Measurements from ENCODE around the gene GPRC5C. TPM values are rescaled to one million over a fixed set of nuclear protein-coding genes. Genes with fewer than 3 reads are reported as not detected.

GPRC5C gene
- total and polyA plus RNA-seq, 5 donors from 2014 or later: not detected

DNA sequence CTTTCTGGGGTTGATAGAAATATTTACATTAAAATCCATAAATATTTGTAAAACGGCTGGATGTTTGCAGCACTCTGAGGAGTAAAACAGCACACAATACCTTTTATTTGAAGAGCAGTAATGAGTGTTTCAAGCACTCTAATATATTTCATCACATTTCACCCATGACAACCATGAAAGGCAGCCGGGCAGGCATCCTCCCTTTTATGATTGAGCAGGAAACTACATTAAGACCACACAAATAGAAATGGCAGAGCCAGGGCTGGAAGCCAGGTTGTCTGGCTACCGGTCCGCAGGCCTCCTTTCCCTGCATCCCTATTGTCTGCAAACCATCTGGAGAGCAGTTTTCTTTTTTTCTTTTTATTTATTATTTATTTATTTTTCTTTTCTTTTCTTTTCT is 23.1 kb upstream of the GPRC5C start:
- Mint-ChIP-seq H3K36me3 (no peaks in the 10 kb centered on the region), H3K4me3 (no peak overlapping the region), H3K27me3 (peaks cover 18% of the 10 kb centered on the region), H3K4me1 (no peaks in the 10 kb centered on the region), H3K9me3 (no peaks in the 10 kb centered on the region), H3K27ac (no peak overlapping the region)
- Histone ChIP-seq H3K9me3 (ENCODE audit: control insufficient read depth in 2 of 2, low read length in 2 of 2) (no peaks in the 10 kb centered on the region), H3K36me3 (ENCODE audit: control insufficient read depth, insufficient read depth, low read length) (no peaks in the 10 kb centered on the region), H3K4me3 (ENCODE audit: low read depth, low read length) (no peak overlapping the region), H3K27ac (ENCODE audit: insufficient read depth, low read length, poor library complexity, severe bottlenecking) (no peak overlapping the region), H3K4me1 (ENCODE audit: control insufficient read depth, insufficient read depth, low read length, poor library complexity, severe bottlenecking) (no peaks in the 10 kb centered on the region), H3K27me3 (ENCODE audit: control insufficient read depth, insufficient read depth, low read length) (no peaks in the 10 kb centered on the region)
- no peak for ATAC-seq (ENCODE audit: low read depth in 2 of 2)
- DNase-seq: no peak

DNA sequence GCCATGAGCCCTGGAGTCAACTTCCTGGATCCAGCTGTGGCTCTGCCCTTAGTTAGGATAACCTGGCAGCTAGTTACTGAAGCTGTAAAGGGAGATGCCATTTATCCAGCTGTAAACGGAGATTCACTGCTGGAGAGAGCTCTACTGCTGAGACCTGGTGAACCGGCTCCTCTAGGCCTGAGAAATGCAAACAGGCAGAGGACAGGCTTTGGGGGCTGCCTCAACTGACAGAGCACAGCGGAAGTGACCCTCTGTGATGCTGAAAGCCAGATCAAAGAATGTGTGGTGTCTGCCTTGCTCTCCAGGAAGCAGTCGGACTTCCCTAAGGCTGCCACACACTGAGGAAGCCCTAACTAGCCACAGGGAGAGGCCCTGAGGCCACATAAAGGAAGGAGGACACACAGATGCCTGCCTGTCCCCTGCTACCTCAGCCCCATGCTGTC is 21.9 kb upstream of the GPRC5C start:
- Mint-ChIP-seq H3K27me3 (peaks cover 18% of the 10 kb centered on the region), H3K27ac (no peak overlapping the region), H3K4me1 (no peaks in the 10 kb centered on the region), H3K4me3 (no peak overlapping the region), H3K36me3 (no peaks in the 10 kb centered on the region), H3K9me3 (no peaks in the 10 kb centered on the region)
- Histone ChIP-seq H3K9me3 (ENCODE audit: control insufficient read depth in 2 of 2, low read length in 2 of 2) (no peaks in the 10 kb centered on the region), H3K27me3 (ENCODE audit: control insufficient read depth, insufficient read depth, low read length) (no peaks in the 10 kb centered on the region), H3K27ac (ENCODE audit: insufficient read depth, low read length, poor library complexity, severe bottlenecking) (no peak overlapping the region), H3K4me1 (ENCODE audit: control insufficient read depth, insufficient read depth, low read length, poor library complexity, severe bottlenecking) (no peaks in the 10 kb centered on the region), H3K4me3 (ENCODE audit: low read depth, low read length) (no peak overlapping the region), H3K36me3 (ENCODE audit: control insufficient read depth, insufficient read depth, low read length) (no peaks in the 10 kb centered on the region)
- no peak for ATAC-seq (ENCODE audit: low read depth in 2 of 2)
- no peak for DNase-seq

DNA sequence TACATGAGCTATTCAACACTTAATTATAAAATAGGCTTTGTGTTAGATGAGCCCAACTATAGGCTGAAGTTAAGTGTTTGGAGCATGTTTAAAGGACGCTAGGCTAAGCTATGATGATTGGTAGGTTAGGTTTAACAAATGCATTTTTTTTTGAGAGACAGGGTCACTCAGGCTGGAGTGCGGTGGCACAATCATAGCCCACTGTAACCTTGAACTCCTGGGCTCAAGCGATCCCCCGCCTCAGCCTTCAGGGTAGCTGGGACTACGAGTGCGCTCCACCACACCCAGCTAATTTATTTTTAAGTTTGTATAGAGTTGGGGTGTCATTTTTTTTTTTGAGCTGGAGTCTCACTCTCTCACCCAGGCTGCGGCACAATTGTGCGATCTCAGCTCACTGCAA is 19.3 kb upstream of the GPRC5C start:
- DNase-seq (no peak), ATAC-seq (ENCODE audit: low read depth in 2 of 2) (no peak)
- H3K27me3 ChIP-seq (ENCODE audit: control insufficient read depth, insufficient read depth, low read length): no peaks in the 10 kb centered on the region

DNA sequence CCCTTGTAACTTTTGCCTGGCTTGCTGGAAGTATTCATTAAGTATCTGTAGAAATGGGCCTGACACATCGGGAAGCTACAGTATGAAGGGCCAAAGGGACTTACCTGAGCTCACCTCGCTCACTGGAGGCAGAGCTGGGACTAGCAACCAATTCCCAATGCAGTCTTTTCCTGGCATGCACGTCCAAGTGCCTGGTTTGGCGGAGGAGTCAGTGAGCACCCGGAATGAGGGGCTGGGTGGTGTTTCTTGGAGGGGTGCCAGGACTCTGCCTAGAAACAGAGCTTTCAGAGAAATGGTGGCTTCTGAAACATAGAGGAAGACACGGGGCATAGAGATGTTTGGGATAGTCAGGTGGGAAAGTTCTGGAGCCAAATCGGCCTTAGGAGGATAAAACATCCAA is 18.4 kb upstream of the GPRC5C start:
- no peaks in the 10 kb centered on the region for H3K4me1 Mint-ChIP-seq
- ATAC-seq (ENCODE audit: low read depth in 2 of 2): no peak
- H3K36me3 ChIP-seq (ENCODE audit: control insufficient read depth, insufficient read depth, low read length): no peaks in the 10 kb centered on the region
- no peaks in the 10 kb centered on the region for H3K36me3 Mint-ChIP-seq
- peaks cover 4% of the 10 kb centered on the region for H3K27me3 Mint-ChIP-seq
- H3K4me1 ChIP-seq (ENCODE audit: control insufficient read depth, insufficient read depth, low read length, poor library complexity, severe bottlenecking): no peaks in the 10 kb centered on the region
- no peak overlapping the region for H3K4me3 Mint-ChIP-seq
- DNase-seq: no peak
- no peak overlapping the region for H3K27ac ChIP-seq (ENCODE audit: insufficient read depth, low read length, poor library complexity, severe bottlenecking)
- H3K9me3 ChIP-seq (ENCODE audit: control insufficient read depth in 2 of 2, low read length in 2 of 2): no peaks in the 10 kb centered on the region
- no peaks in the 10 kb centered on the region for H3K27me3 ChIP-seq (ENCODE audit: control insufficient read depth, insufficient read depth, low read length)
- no peak overlapping the region for H3K4me3 ChIP-seq (ENCODE audit: low read depth, low read length)
- H3K9me3 Mint-ChIP-seq: no peaks in the 10 kb centered on the region
- H3K27ac Mint-ChIP-seq: no peak overlapping the region

More for the DNA sequence above, 19.3 kb upstream of the GPRC5C start:
- H3K4me1 ChIP-seq (ENCODE audit: control insufficient read depth, insufficient read depth, low read length, poor library complexity, severe bottlenecking): no peaks in the 10 kb centered on the region
- Mint-ChIP-seq H3K36me3 (no peaks in the 10 kb centered on the region), H3K27me3 (peaks cover 7% of the 10 kb centered on the region), H3K4me1 (no peaks in the 10 kb centered on the region), H3K9me3 (no peaks in the 10 kb centered on the region), H3K27ac (no peak overlapping the region), H3K4me3 (no peak overlapping the region)
- no peak overlapping the region for H3K4me3 ChIP-seq (ENCODE audit: low read depth, low read length)
- H3K36me3 ChIP-seq (ENCODE audit: control insufficient read depth, insufficient read depth, low read length): no peaks in the 10 kb centered on the region
- H3K9me3 ChIP-seq (ENCODE audit: control insufficient read depth in 2 of 2, low read length in 2 of 2): no peaks in the 10 kb centered on the region
- H3K27ac ChIP-seq (ENCODE audit: insufficient read depth, low read length, poor library complexity, severe bottlenecking): no peak overlapping the region

DNA sequence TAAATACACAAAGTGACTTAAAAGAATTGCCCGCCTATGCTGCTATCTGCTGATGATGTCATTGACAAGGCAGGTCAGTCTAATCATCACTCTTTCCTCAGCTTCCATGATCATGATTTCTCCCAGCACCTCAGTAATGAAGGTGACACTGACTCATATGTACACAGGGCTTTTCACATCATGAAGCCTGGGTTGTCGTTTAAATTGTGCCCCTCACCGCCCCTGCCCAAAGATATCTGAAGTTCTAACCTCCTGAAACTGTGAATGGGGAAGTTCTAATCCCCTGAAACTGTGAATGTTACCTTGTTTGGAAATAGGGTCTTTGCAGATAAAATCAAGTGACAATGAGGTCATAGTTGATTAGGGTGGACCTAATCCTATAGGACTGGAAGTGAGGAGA is 17.4 kb upstream of the GPRC5C start:
- DNase-seq (no peak), ATAC-seq (ENCODE audit: low read depth in 2 of 2) (no peak)
- H3K36me3 ChIP-seq (ENCODE audit: control insufficient read depth, insufficient read depth, low read length): no peaks in the 10 kb centered on the region
- H3K36me3 Mint-ChIP-seq: no peaks in the 10 kb centered on the region
- H3K9me3 ChIP-seq (ENCODE audit: control insufficient read depth in 2 of 2, low read length in 2 of 2): no peaks in the 10 kb centered on the region
- H3K27me3 Mint-ChIP-seq: no peaks in the 10 kb centered on the region
- no peak overlapping the region for H3K27ac Mint-ChIP-seq
- H3K9me3 Mint-ChIP-seq: no peaks in the 10 kb centered on the region
- H3K4me3 ChIP-seq (ENCODE audit: low read depth, low read length): no peak overlapping the region
- no peaks in the 10 kb centered on the region for H3K4me1 ChIP-seq (ENCODE audit: control insufficient read depth, insufficient read depth, low read length, poor library complexity, severe bottlenecking)
- H3K27ac ChIP-seq (ENCODE audit: insufficient read depth, low read length, poor library complexity, severe bottlenecking): no peak overlapping the region
- H3K27me3 ChIP-seq (ENCODE audit: control insufficient read depth, insufficient read depth, low read length): no peaks in the 10 kb centered on the region
- H3K4me1 Mint-ChIP-seq: no peaks in the 10 kb centered on the region
- no peak overlapping the region for H3K4me3 Mint-ChIP-seq

DNA sequence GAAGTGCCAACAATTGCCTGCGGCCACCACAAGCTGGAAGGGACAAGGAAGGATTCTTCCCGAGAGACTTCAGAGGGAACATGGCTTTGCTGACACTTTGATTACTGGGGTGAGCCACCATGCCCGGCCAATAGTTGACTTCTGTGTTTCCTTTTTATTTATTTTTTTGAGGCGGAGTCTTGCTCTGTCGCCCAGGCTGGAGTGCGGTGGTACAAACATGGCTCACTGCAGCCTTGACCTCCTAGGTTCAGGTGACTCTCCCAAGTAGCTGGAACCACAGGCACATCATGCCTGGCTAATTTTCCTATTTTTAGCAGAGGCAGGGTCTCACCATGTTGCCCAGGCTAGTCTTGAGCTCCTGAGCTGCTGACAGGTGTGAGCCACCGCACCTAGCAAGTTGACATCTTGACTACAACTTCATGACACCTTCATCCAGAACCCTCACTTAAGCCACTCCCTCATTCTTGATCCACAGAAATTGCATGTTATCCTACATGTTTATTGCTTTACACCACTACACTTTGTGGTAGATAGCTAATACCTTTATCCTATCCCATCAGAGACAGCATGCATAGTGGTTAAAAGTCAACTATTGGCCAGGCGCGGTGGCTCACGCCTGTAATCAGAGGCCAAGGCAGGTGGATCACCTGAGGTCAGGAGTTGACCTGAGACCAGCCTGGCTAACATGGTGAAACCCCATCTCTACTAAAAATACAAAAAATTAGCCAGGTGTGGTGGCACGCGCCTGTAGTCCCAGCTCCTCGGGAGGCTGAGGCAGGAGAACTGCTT is 16.1 kb upstream of the GPRC5C start:
- Mint-ChIP-seq H3K27ac (no peak overlapping the region), H3K36me3 (no peaks in the 10 kb centered on the region)
- DNase-seq: no peak

DNA sequence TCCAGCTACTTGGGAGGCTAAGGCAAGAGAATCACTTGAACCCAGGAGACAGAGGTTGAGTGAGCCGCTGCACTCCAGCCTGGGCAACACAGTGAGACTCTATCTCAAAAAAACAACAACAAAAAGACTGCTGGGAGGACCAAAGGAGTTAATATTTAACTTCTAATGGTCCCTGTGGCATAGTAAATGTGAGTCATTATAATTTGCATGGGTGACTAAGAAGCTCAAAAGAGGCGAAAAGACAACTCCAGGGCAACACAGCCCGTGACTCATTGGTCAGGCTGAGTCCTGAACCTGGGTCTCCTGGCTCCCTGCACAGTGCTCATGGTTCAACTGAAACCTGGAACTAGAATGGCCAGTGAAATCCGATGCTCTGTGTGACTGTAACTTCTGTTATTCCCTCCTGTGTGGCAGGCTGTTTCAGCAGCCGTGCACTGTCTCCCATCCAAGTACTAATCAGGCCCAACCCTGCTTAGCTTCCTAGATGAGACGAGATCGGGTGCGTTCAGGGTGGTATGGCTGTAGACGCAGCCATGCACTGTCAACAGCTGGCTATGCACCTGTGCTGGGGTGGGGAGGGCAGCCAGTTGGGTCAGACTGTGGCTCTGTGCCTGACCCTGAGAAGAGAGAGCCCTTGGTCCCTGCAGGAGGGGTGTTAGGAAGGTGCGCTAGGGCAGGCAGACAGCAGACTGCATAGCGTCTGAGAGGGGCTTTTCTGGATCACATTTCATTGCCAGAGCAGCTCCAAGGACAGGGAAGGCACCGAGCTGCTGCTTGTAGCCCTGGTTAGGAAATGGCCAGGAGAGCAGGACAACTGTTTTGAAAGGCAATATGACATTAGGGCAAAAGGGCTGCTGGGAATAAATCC is 14.5 kb upstream of the GPRC5C start:
- Mint-ChIP-seq H3K4me1 (no peaks in the 10 kb centered on the region), H3K27me3 (no peaks in the 10 kb centered on the region), H3K36me3 (no peaks in the 10 kb centered on the region), H3K27ac (no peak overlapping the region), H3K4me3 (no peak overlapping the region), H3K9me3 (no peaks in the 10 kb centered on the region)
- Histone ChIP-seq H3K4me1 (ENCODE audit: control insufficient read depth, insufficient read depth, low read length, poor library complexity, severe bottlenecking) (no peaks in the 10 kb centered on the region), H3K27ac (ENCODE audit: insufficient read depth, low read length, poor library complexity, severe bottlenecking) (no peak overlapping the region), H3K27me3 (ENCODE audit: control insufficient read depth, insufficient read depth, low read length) (no peaks in the 10 kb centered on the region), H3K9me3 (ENCODE audit: control insufficient read depth in 2 of 2, low read length in 2 of 2) (no peaks in the 10 kb centered on the region), H3K4me3 (ENCODE audit: low read depth, low read length) (no peak overlapping the region), H3K36me3 (ENCODE audit: control insufficient read depth, insufficient read depth, low read length) (no peaks in the 10 kb centered on the region)
- DNase-seq (no peak), ATAC-seq (ENCODE audit: low read depth in 2 of 2) (no peak)

More for the DNA sequence above, 16.1 kb upstream of the GPRC5C start:
- Histone ChIP-seq H3K9me3 (ENCODE audit: control insufficient read depth in 2 of 2, low read length in 2 of 2) (no peaks in the 10 kb centered on the region), H3K27me3 (ENCODE audit: control insufficient read depth, insufficient read depth, low read length) (no peaks in the 10 kb centered on the region), H3K27ac (ENCODE audit: insufficient read depth, low read length, poor library complexity, severe bottlenecking) (no peak overlapping the region), H3K4me1 (ENCODE audit: control insufficient read depth, insufficient read depth, low read length, poor library complexity, severe bottlenecking) (no peaks in the 10 kb centered on the region), H3K36me3 (ENCODE audit: control insufficient read depth, insufficient read depth, low read length) (no peaks in the 10 kb centered on the region), H3K4me3 (ENCODE audit: low read depth, low read length) (no peak overlapping the region)
- Mint-ChIP-seq H3K4me1 (no peaks in the 10 kb centered on the region), H3K9me3 (no peaks in the 10 kb centered on the region), H3K4me3 (no peak overlapping the region), H3K27me3 (no peaks in the 10 kb centered on the region)
- no peak for ATAC-seq (ENCODE audit: low read depth in 2 of 2)

Data from CD4-positive, CD25-positive, alpha-beta regulatory T cell (primary cell).